ENCODE data around the gene PPP1CA. TPM values are rescaled to one million over a fixed set of nuclear protein-coding genes. Genes with fewer than 3 reads are reported as not detected.
A peak's percentile ranks its signal among the peaks of the same experiment; 100 is the strongest.

PPP1CA gene
- polyA plus RNA-seq, 2 of the 4 experiments (the other 2 are of a cell fraction), result 174 to 208 TPM

GRCh38 chr11:67372321-67372992 lies 29.2 kb downstream of the PPP1CA start (continued):
- TF ChIP-seq HOXA7 (CRISPR knock-in tag; IDR thresholded peaks at IDR 0.05) (peak; percentile 3; the same call in 1 of the 2 replicates), EHF (CRISPR knock-in tag; IDR thresholded peaks at IDR 0.05) (no peak), NR3C1 (IDR thresholded peaks at IDR 0.05) (no peak), HOXB13 (CRISPR knock-in tag; IDR thresholded peaks at IDR 0.05; ENCODE audit: low read depth) (no peak), POLR2A (IDR thresholded peaks at IDR 0.05; ENCODE audit: low read length) (peak; percentile 49), CTCF (IDR thresholded peaks at IDR 0.05) (no peak)

- H3K27ac ChIP-seq, result peak overlapping the region; percentile 95 to 100
- 2% methylated on average over 13 of the region's 16 CpGs for WGBS (ENCODE audit: missing lambda C conversion rate)
- CTCF ChIA-PET, result interaction anchor here (0.6 to 46.2 kb wide), 5 partner anchors 14 to 35 kb away, joined by 3 to 1913 read pairs (median 23); partner anchors contain the start of genes POLD4, PPP1CA, RAD9A and TBC1D10C
Observed at GRCh38 chr11:67371911-67372320, 29.7 kb downstream of the PPP1CA start.

GRCh38 chr11:67371189-67371910 lies 30.3 kb downstream of the PPP1CA start:
- 4% methylated on average over 8 of the region's 8 CpGs for WGBS (ENCODE audit: missing lambda C conversion rate)
- H3K9me3 ChIP-seq, result no peaks in the 10 kb centered on the region
- no peak for TF ChIP-seq ZC3H11A (IDR thresholded peaks at IDR 0.05)
- TF ChIP-seq TP53 (CRISPR knock-in tag; IDR thresholded peaks at IDR 0.05), result 0 out of 2 replicates have a peak, but pooled peaks have one; percentile 40
- no peak for TF ChIP-seq HOXB13 (CRISPR knock-in tag; IDR thresholded peaks at IDR 0.05; ENCODE audit: low read depth)
- TF ChIP-seq HDAC2 (IDR thresholded peaks at IDR 0.05), result no peak
- TF ChIP-seq JUN (IDR thresholded peaks at IDR 0.05), result no peak
- no peak for TF ChIP-seq HES2 (IDR thresholded peaks at IDR 0.05)
- no peak for TF ChIP-seq PBX3 (IDR thresholded peaks at IDR 0.05)
- TF ChIP-seq SMC3 (IDR thresholded peaks at IDR 0.05), result peak; percentile 74
- no peak for TF ChIP-seq RFX5 (IDR thresholded peaks at IDR 0.05)
- TF ChIP-seq RAD21 (conservative IDR thresholded peaks at IDR 0.05 in 1 of 2, IDR thresholded peaks at IDR 0.05 in 1 of 2), result peak; percentile 46 to 49
- no peak for TF ChIP-seq CBX8 (IDR thresholded peaks at IDR 0.05)
- no peak for TF ChIP-seq MAFK (IDR thresholded peaks at IDR 0.05; ENCODE audit: partially characterized antibody)
- no peak for TF ChIP-seq ESRRA (IDR thresholded peaks at IDR 0.05; ENCODE audit: borderline replicate concordance, low read length)
- TF ChIP-seq CHD2 (IDR thresholded peaks at IDR 0.05; ENCODE audit: low read length, partially characterized antibody), result no peak
- peak; percentile 37; the same call in 2 of the 3 replicates for TF ChIP-seq CTCF (IDR thresholded peaks at IDR 0.05)
- TF ChIP-seq SREBF2 (IDR thresholded peaks at IDR 0.05), result no peak
- no peak for TF ChIP-seq EP300 (IDR thresholded peaks at IDR 0.05)
- TF ChIP-seq CEBPB (IDR thresholded peaks at IDR 0.05), result peak in 1 of 2 experiments; percentile 41; a peak in 1 of 4 replicates
- TF ChIP-seq MYC (IDR thresholded peaks at IDR 0.05; ENCODE audit: borderline replicate concordance, low read length), result 0 out of 2 replicates have a peak, but pooled peaks have one; percentile 7
- peak in 1 of 2 experiments; percentile 21; a peak in 3 of 6 replicates for ATAC-seq
- H3K4me1 ChIP-seq, result peaks cover 73% of the 10 kb centered on the region
- H3K4me3 ChIP-seq, result peak overlapping the region; percentile 68
- ChIA-PET POLR2A (interaction anchor here (0.6 to 9.3 kb wide), 5 partner anchors 8 to 32 kb away, joined by 3 to 172 read pairs (median 10); partner anchors contain the start of gene POLD4), CTCF (interaction anchor here (0.7 to 46.2 kb wide), 7 partner anchors 13 to 106 kb away, joined by 3 to 1913 read pairs (median 6); partner anchors contain the start of genes POLD4, PPP1CA, RAD9A and TBC1D10C)
- no peak for FAIRE-seq
- H3K4me2 ChIP-seq, result peak overlapping the region; percentile 95
- DNase-seq (ENCODE audit: low read depth in 1 of 2, low spot score in 1 of 2), result peak; percentile 72 to 74
- peak overlapping the region; percentile 95 to 100 for H3K27ac ChIP-seq

More at GRCh38 chr11:67371911-67372320, 29.7 kb downstream of the PPP1CA start:
- Histone ChIP-seq H3K4me2 (peak overlapping the region; percentile 95), H3K4me3 (peak overlapping the region; percentile 68), H3K4me1 (peaks cover 73% of the 10 kb centered on the region), H3K9me3 (no peaks in the 10 kb centered on the region)
- no peak for DNase-seq (ENCODE audit: low read depth in 1 of 2, low spot score in 1 of 2)
- POLR2A ChIA-PET, result interaction anchor here (0.6 to 9.3 kb wide), 5 partner anchors 9 to 33 kb away, joined by 3 to 172 read pairs (median 15); partner anchors contain the start of gene POLD4
- no peak for ATAC-seq
- TF ChIP-seq HOXA7 (CRISPR knock-in tag; IDR thresholded peaks at IDR 0.05) (peak; percentile 7; the same call in 1 of the 2 replicates), TFCP2L1 (CRISPR knock-in tag; IDR thresholded peaks at IDR 0.05) (0 out of 2 replicates have a peak, but pooled peaks have one; percentile 10), RARB (CRISPR knock-in tag; IDR thresholded peaks at IDR 0.05) (no peak), POLR2A (IDR thresholded peaks at IDR 0.05; ENCODE audit: low read length) (peak; percentile 64)
- FAIRE-seq, result no peak
